Fibroblast of peridontal ligament (primary cell): Measurements from ENCODE around the gene CD300H.
"Not testable (repeated sequence)": the region's sequence is repeated elsewhere in the genome, so short reads cannot be mapped to it uniquely, and the experiment has no call there.

ENCODE experiments used
- DNase-seq: peaks from one replicate; pipeline ENCODE4 v3.0.0-alpha.2; 2010; ENCODE audit errors: extremely low read depth

The CD300H gene

DNA sequence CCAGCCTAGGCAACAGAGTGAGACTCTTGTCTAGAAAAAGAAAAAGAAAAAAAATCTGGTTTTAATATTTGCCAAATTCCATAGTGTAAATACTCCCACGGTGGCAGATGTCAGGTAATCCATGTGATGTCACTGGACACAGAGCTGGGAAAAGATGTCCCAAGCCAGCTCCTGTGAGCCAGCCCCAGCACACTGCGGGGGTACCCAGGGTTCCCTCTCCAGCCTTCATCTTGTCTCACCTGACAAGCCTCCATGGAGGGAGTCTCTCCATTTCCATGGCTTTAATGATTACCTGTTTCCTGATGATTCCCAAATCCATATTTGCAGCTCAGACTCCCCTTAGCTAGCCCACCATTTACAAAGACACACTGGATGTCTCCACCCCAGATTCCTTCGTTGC, 40.6 kb downstream of the CD300H start:
- no peak for DNase-seq

DNA sequence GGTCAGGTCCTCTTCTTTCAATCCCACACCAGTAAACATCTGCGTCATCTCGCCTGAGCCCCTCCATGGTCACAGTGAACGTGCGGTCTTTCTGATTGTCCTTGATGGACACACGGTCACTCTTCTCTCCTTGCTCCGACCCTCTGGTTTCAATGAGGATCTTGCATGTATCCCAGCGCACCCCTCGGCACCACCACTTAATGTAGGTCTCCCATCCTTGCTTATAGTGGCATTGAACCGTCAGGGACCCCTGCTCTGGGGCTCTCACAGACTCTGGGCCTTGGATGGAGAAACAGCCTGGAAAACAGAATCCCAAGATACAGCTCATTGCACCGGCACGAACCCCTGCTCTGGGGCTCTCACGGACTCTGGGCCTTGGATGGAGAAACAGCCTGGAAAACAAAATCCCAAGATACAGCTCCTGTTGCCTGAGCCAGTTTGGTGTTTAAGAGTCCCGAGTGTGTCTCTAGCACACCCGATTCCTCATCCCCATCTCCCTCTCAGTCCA, 41.5 kb downstream of the CD300H start:
- no peak for DNase-seq

DNA sequence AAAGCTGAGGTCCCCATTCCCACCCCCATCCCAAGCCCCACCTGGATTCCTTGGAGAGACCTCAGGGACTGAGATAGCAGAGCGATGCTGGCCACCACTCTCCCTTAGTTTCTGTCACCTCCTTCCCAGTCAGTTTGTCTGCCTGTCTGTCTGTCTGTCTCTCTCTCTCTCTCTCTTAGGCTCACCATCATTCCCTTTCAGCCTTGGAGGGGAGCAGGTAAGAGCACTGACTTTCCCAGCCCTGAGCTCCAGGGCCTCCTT, 41.9 kb downstream of the CD300H start:
- no peak for DNase-seq

DNA sequence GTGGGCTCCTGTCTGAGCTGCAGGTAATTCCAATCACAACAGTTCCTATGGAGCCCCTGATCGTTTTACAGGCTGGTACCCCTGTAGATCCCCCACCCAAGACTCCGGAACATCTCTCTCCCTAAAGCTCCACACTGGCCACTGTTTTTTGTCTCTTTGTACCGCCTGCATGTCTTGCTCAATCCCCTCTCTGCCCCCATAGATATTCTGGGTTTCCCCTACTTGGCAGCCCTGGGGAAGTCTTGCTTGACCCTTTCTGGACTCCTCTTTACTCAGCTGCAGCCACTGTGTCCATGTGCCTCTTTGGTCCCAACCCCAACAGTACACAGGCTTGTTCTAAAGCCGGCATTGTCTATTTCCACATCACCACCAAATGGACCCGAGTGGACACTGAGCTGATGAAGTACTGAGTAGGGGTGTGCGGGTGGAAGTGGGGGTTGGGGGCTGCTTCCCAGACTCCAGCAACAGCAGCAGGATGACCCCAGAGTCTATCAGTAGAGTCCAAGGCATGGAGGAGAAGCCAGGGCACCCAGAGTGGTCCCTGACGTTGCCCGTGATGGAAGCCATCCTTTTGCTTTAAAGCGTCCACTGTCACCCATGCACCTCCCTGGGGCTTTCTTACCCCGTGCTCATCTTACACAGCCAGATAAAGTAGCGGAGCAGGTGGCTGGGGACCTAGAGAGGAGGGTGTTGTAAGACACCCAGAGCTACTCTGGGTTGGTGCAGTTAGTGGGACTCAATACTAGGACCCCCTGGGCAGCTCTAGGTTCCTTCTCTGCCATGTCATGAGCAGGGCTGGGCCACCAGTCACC, 42.5 kb downstream of the CD300H start:
- DNase-seq = no peak

DNA sequence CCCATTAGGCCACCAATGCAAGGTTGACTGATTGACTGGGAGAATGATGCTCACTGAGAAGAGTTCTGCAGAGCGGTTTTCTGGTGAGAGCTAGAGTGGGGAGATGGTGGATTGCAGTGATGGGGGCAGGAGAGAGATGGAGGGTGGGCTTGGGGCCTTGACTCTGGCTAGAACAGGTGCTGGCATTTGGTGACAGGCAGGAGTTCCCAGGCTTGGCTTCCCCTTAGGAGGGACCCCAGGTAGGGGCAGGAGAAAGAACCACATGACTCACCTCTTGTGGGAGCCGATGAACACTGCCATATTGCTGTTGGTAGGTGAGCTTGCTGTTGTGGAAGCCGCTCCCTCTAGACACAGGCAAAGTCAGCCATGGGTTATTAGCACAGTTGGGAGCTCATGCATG, 44.0 kb downstream of the CD300H start:
- DNase-seq = no peak

DNA sequence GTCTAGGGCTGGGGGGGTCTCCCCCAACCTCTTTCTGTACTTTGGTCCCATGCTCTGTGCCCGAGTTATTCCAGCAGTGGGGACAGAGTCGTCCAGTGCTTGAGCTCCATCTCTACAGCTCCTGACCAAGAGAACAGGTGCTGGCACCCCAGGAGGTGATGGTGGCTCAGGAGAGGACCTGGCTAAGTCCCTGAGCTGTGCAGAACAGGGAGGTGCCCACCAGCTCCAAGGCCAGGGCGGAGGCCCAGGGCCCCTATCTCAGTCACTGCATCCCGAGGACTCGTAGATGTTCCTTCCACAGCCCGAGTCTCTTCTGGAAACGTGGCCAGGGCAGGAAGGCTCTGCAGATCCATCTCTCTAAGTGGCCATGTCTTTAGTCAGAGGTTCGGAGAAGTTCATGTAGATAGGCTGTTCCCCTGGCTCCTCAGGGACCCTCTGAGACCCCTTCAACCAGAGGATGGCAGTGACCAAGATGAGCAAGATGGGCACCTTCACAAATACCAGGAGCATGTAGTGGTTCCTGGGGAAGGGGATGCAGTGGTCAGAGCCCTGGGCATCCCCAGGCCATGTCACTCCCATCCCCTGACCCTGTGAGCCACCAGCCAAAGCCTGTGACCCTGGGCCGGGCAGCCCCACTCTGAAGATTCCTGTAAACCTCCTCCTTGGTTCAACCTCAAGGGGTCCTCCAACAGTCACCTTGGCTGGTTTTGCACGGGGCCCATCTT, 44.8 kb downstream of the CD300H start:
- no peak for DNase-seq

DNA sequence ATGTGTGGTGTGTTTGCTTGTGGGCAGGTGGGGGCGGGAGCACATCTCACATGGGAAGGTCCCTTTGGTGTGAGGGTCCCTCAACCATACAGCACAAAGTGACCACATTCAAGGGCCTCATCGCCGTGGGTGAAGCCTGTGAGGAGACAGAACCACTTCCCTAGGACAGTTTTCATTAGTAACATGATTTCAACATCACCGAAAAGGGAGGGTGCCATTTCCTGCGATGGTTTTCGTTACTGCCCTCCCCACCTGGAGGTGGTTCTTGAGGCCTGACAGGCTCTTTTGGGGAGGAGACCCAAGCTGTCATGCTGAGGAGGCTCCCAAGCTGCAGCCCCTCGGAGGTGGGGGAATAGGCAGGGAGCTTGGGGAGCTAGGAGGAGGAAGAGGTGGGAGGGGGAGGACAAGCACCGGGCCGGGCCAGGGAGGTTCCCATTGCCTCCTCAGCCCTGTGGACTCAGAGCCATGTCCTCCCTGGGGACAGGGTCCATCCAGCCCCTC, 45.6 kb downstream of the CD300H start:
- no peak for DNase-seq

DNA sequence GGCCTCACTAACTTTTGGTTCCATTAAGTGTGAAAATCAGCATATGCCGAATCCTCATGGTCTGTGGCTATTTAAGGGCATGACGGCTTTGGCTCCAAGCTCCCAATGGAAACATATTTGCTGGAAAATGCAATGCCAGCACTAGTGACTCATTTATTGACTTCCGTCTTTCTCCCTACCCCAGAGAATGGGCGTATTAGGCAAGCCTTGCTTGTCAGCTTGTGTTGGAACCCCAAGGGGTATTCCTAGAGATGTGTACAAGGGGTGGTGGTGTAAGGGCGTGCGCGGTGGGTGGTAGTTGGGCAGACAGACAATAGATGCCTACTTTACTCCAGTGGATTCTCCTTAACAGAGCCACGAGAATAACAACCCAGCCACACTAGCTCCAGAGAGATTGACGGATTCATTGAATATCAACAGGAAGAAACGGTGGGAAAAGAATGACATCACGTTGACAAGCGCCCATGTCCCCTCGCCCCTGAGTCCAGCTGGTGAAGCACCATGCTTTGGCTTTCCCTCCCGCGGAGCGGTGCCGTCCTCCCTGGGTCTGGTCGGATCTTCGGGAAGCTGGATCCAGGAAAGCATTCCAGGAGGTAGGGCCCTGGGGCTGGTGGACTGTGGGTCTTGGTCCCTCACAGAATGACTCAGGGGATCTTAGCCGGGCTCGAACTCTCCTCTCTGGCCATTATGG, 46.4 kb downstream of the CD300H start:
- no peak for DNase-seq

DNA sequence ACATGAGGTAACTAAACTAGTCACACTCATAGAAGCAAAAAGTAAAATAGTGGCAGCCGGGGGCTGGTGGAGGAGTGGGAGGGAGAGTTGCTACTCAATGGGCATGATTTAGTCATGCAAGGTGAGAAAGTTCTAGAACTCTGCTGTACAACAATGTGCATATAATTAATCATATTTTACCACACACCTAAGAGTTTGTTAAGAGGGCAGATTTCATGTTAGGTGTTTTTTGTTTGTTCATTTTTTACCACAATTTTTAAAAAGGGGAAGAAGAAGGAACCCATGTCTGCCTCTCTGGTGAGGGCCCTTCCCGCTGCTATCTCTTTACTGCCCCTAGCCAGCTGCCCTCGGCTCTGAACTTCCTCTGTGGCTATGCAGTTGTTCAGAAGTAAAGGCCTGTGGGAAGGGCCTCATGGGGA, 47.3 kb downstream of the CD300H start:
- DNase-seq = no peak

DNA sequence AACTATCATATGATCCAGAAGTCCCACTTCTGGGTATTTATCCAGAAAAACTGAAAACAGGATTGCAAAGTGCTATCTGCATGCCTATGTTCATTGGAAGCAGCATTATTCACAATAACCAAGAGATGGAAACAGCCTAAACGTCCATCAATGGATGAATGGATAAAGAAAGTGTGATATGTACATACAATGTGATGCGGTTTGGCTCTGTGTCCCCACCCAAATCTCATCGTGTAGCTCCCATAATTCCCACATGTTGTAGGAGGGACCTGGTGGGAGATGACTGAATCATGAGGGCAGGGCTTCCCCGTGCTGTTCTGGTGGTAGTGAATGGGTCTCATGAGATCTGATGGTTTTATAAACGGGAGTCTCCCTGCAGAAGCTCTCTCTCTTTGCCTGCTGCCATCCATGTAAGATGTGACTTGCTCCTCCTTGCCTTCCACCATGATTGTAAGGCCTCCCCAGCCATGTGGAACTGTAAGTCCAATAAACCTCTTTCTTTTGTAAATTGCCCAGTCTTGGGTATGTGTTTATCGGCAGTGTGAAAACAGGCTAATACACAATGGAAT, 48.8 kb downstream of the CD300H start:
- not testable (repeated sequence) for DNase-seq

DNA sequence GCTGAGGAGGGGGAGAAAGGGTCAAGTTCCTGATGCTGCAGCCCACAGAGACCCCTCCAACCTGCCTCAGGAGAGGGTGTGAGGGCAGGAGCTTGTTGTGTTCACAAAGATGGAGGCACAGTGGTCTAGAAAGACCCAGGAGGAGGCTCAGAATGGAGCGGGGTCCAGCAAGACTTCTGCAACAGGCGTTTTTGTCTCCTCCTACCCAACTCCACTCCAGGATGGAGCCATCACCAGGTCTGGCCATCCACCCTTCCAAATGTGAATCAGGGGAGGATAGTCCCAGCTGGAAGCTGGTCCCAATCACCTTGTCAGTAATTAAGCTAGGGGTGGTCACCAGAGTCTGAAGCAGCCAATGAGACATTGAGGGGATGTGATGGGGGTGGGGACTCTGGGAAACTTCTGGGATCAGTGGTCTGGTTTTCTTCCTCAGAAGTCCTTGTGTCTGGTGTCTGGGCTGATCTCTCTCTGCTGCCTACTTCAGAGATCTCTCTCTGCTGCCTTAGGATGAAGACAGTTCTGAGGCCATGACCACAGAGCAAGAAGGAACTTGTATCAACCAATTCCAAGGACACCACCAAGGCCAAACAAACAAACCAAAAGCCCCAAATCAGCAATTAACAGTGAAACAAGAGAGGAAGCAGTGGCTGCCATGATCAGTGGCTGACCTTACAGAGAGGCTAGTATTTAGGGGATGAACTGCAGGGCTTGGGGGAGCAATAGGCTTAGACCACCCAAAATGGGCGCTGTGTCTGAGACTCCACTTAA, 50.6 kb downstream of the CD300H start:
- DNase-seq = no peak

DNA sequence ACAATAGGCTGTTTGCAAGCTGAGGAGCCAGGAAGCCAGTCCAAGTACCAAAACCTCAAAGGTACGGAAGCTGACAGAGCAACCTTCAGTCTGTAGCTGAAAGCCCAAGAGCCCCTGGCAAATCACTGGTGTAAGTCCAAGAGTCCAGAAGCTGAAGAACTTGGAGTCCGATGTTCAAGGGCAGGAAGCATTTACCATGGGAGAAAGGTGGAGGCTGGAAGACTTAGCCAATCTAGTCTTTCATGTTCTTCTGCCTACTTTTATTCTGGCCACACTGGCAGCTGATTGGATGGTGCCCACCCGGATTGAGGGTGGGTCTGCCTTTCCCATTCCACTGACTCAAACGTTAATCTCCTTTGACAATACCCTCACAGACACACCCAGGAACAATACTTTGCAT, 51.4 kb downstream of the CD300H start:
- no peak for DNase-seq

DNA sequence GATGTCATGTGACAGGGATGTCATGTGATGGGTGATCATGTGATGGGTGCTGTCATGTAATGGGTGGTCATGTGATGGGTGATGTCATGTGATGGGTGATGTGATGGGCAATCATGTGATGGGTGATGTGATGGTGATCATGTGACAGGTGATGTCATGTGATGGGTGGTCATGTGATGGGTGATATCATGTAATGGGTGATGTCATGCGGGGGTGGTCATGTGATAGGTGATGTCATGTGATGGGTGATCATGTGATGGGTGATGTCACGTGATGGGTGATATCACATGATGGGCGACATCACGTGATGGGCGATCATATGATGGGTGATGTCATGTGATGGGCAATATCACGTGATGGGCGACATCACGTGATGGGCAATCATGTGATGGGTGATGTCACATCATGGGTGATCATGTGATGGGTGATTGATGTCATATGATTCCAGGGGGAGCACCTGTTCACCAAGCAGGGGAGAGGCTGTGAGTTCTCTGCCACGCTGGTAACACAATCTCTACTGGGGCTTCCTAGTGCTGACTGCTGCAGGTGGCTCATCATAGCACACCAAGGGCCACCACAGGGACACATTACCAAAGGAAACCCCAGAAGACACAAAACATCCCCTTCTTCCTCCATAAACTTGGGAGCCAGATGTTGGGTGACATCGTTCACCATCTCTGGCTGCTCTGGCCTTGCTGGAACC, 52.5 kb downstream of the CD300H start:
- no peak for DNase-seq

DNA sequence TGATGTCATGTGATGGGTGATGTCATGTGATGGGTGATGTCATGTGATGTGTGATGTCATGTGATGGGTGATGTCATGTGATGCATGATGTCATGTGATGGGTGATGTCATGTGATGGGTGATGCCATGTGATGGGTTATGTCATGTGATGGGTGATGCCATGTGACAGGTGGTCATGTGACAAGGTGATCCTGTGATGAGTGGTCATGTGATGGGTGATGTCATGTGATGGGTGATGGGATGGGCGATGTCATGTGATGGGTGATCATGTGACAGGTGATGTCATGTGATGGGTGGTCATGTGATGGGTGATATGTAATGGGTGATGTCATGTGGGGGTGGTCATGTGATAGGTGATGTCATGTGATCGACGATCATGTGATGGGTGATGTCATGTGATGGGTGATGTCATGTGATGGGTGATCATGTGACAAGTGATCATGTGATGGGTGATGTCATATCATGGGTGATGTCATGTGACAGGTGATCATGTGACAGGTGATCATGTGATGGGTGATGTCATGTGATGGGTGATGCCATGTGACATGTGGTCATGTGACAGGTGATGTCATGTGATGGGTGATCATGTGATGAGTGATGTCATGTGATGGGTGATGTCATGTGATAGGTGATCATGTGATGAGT, 53.2 kb downstream of the CD300H start:
- peak; percentile 18 for DNase-seq

DNA sequence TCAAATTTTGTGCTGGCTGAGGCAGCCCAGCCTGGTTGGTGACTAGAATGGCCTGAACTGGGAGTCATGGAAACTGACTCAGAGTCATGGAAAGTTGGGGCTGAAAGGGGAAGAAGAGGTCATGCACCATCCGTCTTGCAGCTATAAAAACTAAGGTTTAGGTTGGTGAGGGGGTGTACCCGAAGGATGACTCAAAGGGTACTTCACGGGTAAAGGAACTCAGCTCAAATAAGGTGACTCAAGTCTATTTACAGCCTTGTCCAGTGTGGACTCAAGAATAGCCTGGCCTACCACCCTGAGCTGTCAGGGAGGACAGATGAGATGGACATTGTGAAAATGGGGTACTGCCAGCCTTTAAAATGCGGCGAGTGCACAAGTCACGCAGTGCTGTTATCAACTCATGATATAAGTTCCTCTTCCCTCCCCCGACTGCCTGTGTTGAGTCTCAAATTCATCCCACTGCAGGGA, 54.7 kb downstream of the CD300H start:
- DNase-seq = no peak

DNA sequence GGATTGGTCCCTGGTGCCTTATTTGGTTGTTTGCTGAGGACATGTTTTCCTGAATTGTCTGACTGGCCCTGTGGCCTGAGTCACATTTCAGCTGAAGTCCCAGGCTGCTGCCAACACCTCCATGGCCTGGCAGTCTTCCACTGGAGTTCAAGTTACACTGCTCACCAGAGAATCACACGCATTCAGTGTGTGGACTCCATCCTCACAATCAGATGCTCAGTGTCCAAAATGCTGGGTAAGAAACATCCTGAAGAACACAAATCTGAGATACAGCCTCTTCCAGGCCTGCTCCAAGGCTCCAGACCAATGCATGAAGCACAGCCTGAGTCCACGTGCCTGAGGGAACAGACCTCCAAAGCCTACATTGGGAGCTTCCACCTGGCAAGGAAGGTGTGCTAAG, 55.3 kb downstream of the CD300H start:
- no peak for DNase-seq
